GM19023 (cell line): Measurements from ENCODE around the gene ACP4.

ENCODE experiments used
- ATAC-seq: cut with Tn5 transposase; IDR thresholded peaks from one replicate; pipeline ENCODE4 v1.9.1; 2021; ENCODE audit warnings: mild to moderate bottlenecking, moderate library complexity; ENCODE audit not compliant: unreplicated experiment

The ACP4 gene

DNA sequence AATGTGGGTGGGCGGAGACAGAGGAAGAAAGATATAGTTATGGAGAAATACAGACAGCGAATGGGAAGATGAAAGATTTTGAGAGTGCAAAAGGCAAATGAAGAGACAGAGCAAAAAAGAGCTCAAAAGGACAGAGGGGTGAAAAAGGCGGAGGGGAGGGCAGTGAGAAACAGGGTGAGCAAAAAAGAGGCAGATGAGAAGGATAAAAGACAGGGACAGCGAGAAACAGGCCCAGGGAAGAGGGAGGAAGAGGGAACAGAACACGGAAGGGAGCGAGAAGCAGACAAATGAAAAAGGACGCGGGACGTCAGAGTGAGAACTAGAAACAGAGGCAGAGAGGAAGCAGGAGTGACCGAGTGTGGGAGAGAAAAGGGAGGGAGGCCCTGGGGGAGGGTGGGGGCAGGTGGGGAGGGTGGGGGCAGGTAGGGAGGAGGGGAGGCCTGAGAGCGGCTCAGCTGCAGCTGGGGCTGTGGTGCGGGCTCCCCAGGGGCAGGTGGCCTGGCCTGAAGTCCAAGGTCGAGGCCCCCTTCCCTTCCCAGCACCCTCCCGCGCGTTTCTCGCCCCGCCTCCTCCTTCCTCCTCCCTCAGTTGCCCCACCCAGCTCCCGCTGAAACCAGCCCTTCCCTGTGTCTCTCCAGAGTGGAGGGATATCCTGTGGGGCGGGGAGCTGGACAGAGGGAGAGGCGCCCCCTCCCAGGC lies 30.5 kb downstream of the ACP4 start:
- ATAC-seq, result no peak

DNA sequence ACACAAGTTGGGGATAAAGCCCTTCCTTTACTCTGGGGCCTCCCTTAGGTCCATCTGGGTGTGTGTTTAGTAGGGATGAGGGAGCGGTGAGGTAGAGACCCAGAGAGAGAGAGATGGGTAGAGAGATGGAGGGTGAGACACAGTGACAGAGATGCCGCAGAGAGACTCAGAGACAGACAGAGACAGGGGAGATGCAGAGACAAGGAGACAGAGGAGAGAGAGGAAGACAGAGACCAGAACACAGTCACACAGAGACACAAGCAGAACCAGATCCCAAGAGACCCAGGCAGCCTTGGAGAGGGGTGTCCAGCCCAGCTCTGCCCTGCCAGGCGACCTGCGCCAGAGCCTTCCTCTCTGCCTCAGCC lies 31.0 kb downstream of the ACP4 start:
- no peak for ATAC-seq

DNA sequence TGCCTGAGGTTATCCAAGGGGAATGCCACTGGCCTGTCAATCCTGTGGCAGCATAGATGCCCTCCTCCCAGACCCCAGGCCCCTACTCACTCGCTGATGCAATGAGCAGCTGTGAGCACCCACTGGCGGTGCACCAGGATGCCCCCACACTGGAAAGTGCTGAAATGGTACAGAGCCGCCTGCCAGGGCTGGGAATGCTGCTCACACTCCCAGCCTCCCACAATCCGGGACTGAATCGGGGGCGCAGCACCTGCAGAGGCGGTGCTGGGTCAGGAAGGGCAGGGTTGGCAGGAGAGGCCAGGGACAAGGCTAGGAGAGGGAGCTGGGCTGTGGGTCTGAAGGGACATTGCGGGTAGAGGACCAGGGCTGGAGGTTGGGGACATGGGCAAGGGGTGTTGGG lies 31.4 kb downstream of the ACP4 start:
- ATAC-seq, result no peak

DNA sequence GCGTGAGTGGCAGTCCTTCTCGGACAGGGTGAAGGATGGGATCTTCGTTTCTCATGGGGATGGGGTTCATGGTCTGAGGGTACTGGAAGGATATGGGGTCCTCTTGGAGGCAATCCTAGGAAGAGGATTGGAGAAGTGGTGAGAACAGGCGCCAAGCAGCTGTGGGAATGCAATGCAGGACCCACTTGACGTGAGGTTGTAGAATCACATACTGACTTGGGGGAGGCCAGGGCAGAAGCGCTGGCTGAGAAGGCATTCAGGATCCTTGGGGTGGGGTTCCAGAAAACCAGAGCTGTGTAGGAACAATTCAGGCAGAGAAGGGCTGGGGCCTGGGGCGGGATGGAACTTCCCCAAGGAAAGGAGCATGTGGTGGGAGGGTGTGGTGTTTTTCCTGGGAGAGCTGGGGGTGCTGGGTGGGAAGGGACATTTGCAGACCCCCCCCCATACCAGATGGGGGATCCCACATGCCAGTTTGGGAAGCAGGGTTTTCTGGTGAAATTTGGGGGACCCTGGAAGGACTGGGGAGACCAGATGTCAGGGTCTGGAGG lies 32.5 kb downstream of the ACP4 start:
- no peak for ATAC-seq

DNA sequence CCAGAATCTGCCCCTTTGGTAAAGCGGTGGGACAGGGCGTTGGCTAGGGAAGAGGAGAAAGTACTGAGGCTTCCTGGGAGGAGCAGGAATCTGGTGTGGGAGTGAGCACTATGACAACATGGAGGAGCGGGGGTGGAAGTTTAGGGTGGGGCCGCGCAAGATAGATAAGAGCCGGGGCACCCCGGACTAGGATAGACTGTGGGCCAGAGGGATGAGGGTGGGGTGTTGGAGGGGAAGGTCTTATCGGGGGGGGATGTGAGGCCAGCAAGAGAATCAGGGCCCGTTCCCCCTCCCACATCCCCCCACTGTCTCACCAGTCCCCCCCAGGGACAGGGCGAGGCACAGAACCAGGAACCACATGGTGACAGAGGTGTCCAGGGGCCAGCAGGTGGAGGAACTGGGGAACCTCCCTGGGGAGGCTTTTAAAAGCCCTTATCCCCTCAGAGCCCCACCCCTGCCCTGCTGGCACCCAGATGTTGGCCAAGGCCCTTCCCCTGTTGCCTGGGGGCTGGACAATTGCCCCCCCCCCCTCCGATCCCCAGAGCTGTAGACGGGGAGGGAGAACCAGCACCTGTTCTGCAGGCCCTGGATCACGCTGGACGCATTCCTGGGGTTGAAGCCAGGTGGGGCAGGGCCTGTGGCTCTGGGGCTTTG lies 33.3 kb downstream of the ACP4 start, which contains the start of gene KLK1:
TSS of gene KLK1 (minus strand) at position 399 of the 654 bp plus-strand sequence. CDS start at position 360, 39 bp downstream.
- no peak for ATAC-seq

DNA sequence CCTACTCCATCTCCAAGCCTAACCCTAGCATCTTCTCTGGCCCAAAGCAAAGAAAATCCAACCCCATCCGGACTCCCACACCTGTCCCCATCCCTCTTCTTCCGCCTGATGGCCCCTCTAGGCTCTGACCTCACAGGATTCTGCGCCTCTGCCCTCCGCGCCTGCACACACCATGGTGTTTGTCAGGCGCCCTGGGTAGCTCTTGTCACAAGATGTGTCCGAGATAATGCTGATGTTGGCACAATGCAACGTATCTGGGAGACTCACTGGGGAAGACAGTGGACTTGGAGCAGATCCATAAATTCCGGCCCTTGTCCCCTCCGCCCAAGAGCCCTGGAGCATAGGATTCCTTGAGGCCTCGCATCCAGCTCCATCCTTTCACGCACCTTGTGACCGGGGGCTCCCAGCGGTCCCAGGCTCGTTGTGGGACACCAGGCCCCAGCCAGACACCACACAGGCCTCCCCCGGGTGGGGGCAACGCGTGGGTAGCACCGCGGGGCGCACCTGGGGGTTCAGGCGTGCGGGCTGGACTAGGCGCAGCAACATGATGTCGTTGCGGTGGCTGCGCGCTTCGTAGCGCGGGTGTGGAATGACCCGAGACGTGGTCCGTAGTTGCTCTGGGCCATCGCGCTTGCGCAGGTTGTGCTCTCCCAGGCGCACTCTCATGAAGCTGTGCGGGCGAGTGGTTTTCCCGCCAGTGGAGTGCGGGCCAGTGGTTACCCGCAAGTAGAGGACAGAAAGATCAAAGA lies 36.5 kb downstream of the ACP4 start:
- ATAC-seq, result no peak

DNA sequence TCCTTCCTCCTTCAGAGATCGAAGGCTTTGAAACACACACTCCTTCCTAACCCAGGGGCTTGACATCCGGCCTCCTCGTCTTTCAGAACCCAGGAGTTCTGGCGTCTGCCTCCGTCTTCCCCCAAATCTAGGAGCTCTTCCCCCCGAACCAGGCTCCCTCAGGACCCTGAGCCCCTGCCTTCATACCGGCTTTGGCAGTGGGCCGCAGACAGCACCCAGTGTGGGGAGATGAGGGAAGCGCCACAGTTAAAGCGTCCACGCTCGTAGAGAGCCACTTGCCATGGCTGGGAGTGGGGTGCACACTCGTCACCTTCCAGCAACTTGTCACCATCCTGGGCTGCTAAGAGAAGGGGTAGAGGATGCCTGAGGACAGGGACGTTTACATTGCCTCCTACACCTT lies 37.3 kb downstream of the ACP4 start:
- ATAC-seq, result no peak

DNA sequence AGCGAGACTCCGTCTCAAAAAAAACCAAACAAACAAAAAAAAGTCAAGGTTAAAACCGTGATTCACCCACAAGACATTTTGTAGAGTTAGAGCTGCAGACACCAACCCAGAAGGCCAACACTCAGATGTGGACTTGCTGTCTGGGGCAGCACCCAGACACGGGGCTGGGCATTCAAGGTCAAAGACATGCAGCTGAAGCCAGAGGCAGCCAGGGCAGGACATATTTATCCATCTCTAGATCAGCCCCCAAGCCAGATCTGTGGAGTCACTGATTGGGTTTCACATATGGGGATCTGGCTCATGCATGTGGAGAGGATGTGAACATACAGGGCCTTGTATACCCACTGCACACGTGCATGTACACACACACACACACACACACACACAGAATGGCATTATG lies 39.6 kb downstream of the ACP4 start:
- ATAC-seq, result no peak

DNA sequence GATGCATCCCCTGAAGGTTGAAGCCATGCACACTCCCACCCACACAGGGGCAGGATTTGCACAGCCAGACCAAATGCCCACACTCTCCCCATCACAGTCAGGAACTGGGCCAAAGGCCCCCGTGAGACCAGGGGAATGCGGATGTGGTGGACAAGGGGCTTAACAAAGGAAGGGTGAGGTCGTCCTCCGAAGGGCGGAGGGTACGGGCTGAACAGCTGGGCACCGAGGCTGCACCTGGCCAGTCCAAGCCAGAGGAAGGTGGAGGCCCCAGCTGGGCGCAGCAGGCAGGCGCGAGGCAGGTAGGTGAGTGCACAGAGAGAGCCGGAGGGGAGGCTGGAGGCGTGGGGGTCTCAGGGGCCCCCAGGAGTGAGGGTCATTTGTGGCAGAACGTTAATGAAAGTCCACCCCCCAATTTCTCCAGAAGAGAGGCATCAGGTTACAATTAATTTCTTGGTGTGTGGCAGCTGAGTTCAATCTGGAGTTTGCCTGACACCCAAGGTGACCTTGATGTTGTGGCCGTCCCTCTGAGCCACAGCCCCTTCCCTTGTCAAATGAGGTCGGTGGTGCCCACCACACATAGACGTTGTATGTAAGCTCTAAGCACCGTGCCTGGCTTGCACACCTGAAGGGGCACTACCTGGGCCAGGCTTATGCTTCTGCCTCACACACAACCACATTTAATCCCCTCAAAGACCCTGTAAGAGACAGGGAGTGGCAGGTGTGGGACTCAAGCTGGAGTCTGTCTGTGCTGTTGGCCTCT lies 40.2 kb downstream of the ACP4 start:
- ATAC-seq, result no peak

DNA sequence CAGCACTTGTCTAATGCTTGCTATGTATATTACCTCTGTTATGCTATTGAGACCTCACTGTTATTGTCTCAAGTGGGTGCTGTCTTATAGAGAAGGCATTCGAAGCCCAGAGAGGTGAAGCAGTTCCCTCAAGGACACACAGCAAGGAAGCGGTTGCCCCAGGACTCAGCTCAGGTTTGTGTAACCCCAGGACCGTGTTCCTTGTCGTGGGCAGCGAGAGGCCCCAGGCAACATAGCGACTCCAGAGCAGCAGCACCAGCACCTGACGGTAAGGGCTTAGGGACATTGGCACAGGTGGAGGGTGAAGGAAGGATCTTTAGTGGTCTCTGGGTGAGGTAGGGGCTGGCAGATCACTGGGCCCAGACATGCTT lies 40.8 kb downstream of the ACP4 start:
- no peak for ATAC-seq

DNA sequence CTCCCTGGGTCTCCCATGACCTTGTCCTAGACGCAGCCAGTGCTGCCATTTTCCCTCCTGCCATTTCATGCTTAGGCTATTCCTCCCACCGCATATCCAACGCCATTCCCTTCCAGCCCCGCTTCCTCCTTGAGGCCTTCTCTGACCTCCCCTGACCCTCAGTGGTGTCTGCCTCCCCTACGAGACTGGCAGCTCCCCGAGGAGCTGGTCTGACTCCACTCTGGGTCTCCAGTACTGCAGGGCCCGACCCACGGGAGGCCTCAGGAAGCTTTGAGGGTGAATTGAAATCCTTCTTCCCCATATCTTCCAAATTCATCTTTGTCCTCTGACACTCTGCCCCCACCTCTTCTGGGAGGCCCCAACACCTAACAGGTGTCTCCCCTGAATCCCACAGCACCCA lies 42.5 kb downstream of the ACP4 start:
- no peak for ATAC-seq

DNA sequence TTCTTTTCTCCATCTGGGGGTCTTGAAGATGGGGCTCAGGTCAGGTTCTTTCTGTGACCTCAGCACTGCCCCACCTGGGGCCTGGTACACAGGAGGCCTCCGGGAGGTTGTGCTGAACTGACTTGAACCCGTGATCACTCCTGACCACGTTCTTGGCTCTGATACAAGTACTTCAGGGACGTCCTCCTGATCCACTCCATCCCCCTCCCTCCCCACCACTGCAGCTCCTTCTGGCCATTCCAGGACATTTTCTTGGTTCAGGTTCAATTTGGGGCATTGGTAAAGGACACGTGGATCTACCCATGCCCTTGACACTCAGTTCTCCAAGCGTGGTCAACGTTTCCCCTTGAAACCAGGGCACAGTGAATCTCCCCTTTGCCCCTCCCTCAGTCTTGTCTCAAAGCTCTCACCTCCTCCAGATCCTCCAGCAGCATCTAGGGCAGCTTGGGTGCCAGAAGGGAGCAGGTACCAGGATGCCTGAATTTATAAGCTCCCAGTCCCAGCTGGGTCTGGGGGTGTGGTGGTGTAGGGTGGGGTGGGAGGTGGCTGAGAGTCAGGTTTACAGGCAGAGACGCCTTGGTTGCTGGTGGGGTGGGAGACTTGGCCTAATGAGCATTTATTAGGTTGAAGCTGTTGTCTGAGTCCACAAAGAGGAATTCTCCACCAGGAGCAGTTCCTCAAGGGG lies 43.0 kb downstream of the ACP4 start, which contains the start of gene KLK15:
TSS of gene KLK15 (minus strand) at position 458 of the 685 bp plus-strand sequence. CDS start 2,082 bp downstream, outside the sequence.
- no peak for ATAC-seq

DNA sequence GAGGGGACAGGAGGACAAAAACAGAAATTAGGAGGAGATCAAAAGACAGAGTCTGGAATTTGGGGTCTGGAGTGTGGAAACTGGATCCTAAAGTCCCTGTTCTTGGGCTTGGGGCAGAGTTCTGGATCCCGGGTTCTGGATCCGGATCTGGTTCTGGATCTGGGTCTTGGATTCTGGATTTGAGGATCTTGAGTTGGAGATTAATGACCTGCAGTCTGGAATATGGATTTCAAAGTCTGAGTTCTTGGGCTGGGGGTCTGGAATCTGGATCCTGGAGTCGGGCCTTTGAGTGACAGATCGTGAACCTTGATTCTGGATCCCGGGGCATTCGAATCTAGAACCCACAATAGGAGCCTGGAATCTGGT lies 43.6 kb downstream of the ACP4 start:
- no peak for ATAC-seq

DNA sequence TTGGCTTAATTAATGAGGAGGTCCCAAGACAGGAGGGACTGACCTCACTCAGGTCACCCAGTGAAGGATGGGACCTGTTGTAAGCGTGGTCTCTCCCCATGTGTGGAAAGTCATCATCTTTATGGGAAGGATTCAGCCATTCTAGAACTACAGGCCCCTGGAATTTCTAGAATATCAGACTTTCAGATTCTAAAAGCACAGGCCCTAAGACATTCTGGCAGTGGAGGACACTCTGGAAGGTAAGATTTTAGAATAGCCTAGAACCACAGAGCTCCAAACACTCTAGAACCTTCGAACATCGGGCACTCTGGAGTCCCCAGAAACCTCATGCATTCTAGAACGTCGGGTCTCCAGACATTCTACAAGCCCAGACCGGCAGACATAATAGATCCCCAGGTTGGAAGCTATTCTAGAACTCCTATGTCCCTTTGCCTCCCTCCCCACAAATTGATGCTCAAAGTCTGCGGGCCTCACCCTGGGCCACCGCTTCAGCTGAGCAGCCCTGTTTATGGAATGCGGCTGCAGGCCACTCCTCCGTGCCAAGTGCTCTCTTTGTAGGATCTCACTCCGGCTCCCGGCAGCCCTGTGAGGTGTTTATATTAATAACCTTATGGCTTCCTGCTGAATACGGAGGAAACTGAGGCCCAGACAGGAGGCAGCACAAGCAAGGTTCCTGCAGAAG lies 45.0 kb downstream of the ACP4 start:
- ATAC-seq, result no peak

DNA sequence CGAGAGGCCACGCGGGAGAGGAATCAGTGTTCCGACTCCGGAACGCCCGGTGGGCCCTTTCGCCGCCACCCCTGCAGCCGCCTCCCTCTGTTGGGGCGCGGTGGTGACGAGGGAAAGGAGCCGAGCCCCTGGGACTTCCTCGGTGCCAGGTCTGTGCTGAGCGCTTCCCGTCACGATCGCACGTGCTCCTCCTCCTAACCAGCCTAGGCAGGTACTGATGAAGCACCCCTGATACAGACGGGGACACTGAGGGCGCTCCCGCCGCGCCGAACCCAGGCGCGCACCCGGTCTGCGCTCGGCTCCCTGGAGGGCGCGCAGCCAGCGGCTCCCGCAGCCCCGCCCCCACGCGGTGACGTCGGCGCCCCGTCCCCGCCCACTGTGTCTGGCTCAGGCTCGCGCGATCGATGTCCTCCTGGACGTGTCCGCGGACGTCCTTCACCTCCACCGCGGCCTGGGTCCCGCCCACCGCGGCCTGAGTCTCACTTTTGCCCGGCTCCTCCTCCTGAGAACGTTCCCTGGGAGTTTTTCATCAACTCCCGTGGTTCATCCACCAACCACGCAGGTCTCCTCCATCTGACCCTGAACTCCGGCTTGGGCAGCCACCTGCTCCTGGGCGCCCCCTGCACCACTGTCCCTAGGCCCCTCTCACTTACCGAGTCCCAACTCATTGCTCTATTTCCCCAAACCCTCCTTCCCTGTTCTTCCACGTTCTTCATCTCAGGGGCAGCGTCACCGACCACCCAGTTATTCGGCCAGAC lies 45.7 kb downstream of the ACP4 start:
- peak; percentile 81 for ATAC-seq

DNA sequence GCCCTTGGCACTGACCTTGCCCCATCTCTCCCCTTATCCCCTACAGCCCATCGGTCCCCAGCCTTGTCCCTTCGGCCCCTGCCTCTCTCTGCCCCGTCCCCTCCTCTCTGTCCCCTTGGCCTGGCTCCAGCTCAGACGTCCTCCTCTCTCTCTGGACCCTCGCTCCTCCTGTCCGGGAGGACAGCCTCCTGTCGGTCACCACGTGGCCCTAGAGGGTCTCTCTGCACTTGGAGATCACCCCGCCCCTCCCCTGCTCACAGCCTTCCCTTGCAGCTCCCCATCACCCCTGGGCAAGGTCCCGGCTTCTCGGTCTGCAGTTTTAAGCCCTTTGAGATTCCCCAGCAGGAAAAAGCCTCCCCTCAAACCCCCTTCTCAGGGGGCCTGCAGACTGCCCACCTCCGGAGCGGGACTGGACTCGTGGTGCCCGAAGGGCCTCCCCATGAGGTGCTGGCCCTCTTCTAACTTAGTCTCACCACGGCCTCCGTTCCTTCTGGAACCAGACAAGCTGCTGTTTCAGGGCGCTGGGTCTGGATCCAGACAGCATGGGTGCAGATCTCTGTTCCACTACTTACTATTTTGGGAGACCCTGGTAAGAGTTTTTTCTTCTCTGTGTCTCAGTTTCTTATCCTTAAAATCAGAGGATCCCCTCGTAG lies 46.5 kb downstream of the ACP4 start:
- no peak for ATAC-seq

DNA sequence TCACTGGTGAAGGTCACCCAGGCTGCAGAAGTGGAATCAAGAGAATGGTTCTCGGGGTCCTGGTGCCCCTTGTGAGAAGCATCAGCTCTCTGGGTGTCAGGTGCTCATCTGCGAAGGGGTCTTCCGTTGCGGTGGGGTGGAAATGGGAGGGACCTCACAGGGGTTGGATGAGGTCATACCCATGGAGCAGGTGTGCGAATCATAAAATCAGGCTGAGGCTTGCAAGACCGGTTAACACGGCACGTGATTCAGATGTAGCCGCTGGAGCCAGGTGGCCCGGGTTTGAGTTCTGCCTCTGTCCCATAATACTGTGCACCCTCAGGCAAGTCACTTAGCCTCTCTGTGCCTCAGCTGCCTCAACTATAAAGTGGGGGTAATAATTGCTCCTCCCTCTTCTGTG lies 47.1 kb downstream of the ACP4 start:
- ATAC-seq, result no peak

DNA sequence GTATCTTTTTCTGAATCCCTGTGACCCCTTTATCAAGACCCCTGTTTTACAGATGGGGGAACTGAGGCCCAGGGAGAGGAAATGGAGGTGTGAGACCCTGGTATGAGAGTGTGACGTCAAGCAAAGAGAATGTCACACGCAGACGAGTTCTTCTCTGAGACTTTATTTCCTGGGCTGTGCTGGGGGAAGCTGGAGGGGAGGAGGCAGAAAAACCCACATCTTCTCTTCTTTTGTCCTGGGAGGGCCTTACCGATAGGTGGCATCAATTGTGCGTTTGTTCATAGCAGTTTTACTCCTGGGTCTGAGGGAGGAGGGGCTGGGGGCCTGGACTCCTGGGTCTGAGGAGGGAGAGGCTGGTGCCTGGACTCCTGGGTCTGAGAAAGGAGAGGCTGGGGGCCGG lies 48.0 kb downstream of the ACP4 start:
- ATAC-seq, result no peak
